ENCODE measurements around the gene C4orf17.

- TF ChIP-seq CTCF (IDR thresholded peaks at IDR 0.05; ENCODE audit: insufficient read depth, low read length, poor library complexity, severe bottlenecking), result no peak
- no peak for TF ChIP-seq EZH2phosphoT487 (conservative IDR thresholded peaks at IDR 0.05; ENCODE audit: low read length)
Observed at GRCh38 chr4:99467887-99468286, 42.9 kb upstream of the C4orf17 start.
